Measurements from ENCODE around the gene NFKB1.
A peak's percentile ranks its signal among the peaks of the same experiment; 100 is the strongest.

The NFKB1 gene

DNA sequence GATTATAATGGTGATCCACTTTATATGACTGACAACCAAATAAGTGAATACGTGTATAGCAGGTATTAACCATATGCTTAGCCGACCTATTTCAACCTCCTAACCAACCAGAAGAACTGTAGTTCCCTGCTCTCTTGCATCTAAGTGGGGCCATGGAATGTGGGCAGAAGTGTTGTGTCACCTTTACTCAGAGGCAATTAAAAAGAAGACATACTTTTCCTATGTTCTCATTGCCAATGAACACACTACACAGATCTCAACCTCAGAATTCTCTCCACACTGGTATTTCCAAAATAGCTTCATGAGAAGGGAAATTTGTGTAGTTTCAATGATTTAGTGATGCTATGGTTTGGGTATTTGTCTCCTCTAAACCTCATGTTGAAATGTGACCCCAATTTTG is 3.2 kb upstream of the NFKB1 start:
- no peak for DNase-seq

GRCh38 chr4:102500352-102500695 is 835 bp upstream of the NFKB1 start:
- DNase-seq: peak in 1 of 2 experiments; percentile 16

DNA sequence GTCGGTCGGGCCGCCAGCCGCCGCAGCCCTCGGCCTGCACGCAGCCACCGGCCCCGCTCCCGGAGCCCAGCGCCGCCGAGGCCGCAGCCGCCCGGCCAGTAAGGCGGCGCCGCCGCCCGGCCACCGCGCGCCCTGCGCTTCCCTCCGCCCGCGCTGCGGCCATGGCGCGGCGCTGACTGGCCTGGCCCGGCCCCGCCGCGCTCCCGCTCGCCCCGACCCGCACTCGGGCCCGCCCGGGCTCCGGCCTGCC is 213 bp downstream of the NFKB1 start:
- DNase-seq: no peak

GRCh38 chr4:102502543-102502818 is 1.3 kb downstream of the NFKB1 start:
- no peak for DNase-seq

GRCh38 chr4:102503301-102503746 is 2.2 kb downstream of the NFKB1 start:
- DNase-seq: no peak

- no peak for DNase-seq
These were observed 3.0 kb downstream of the NFKB1 start for GRCh38 chr4:102503831-102504786.

- no peak for DNase-seq
These were observed 3.8 kb downstream of the NFKB1 start for GRCh38 chr4:102504941-102505340.

GRCh38 chr4:102505708-102506107 is 4.5 kb downstream of the NFKB1 start:
- no peak for DNase-seq

DNA sequence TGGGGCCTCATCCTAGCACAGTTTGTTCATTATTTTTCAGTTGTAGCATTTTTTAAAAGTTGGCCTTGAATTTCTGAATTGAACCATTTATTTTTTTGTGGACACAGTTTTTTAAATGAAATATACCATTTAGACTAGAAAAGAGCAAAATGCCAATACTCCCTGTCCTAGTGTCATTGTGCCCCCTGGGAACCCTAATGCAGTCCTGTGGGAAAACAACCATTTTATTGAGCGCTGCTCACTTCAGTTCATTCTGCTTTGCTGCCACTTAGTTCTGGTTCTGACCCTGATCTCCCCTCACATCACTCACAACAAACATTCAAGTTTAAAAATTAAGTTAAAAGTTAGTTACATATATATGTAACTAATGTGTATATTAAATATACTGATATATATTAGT is 5.4 kb downstream of the NFKB1 start:
- DNase-seq: no peak

DNA sequence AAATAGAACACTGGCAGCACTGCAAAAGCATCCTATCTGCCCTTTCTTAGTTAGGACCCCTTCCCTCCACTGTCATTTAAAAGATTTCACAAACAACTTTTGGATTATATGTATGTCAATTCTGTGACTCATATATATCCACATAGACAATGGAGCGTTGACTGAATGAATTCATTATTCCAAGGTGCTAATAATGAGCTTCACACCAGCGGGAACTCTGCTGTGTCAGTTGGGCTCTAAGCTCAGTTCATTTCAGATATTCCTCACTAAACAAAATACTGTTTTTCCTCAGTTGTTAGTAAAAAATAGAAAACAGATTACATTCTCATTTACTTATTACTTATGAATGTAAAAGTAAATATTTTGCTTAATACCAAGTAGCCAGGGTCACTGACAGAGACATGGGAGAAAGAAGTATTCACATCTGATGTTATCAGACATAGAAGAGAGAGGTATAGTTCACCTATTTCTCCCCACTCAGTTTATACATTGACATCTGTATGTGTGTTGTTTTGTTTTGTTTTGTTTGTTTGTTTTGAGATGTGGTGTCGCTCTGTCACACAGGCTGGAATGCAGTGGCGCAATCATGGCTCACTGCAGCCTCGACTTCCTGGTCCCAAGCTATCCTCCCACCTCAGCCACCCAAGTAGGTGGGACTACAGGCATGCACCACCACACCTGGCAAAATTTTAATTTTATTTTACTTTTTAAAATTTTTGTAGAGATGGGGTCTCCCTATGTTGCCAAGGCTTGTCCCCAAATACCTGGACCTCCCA is 10.9 kb downstream of the NFKB1 start:
- DNase-seq: no peak

- DNase-seq: no peak
These were observed 13.3 kb downstream of the NFKB1 start for GRCh38 chr4:102514298-102514964.

DNA sequence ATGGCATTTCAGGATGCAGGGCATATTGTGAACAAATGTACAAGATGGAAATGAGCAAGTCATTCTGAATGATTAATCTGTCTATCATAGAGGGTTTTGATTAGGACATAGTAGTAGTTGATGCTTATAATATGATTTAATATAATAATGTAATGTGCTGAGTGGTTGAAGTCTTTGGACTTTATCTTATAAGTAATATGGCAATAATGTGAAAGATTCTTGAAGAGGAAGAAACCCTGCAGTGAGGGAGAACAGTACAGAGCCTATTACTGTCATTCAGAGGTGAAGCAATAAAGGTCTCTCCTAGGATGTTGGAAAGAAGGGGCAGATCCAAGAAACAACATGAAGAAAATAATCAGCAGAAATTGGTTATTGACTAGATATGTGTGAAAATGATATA is 16.6 kb downstream of the NFKB1 start:
- no peak for DNase-seq

- no peak for DNase-seq
These were observed 17.6 kb downstream of the NFKB1 start for GRCh38 chr4:102518703-102519131.

DNA sequence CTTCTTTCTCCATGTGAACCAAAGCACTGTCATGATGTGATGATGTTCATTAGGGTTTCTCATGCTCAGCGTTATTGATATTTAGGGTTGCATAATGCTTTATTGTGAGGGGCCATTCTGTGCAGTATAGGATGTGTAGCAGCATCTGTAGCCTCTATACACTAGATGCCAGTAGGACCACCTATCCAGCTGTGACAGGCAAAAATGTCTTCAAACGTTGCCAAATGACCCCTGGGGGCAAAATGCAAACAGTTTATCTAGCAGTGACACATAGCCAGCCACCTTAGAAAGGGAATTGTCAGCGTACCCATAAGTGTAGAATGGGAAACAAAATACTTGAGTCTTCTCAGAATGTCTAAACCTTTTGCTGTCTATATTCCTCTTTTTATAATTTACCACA is 18.8 kb downstream of the NFKB1 start:
- no peak for DNase-seq

DNA sequence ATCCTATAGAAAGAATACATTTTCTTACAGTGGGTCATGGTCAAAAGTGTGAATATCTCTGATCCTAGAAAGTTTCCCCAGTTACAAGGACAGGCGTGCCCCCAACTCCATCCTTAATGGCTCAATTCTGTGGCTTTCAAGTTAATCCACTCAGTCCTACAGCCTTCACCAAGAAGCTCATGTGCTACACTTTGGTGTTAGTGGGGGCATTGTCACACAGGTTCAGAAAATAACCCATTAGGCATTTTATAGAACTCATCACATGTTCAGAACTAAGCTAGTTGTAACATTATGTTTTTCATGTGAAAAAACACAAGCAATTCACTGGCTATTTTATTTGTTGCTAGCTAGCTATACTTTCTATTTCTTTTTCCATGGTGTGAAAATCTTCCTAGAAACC is 20.4 kb downstream of the NFKB1 start:
- DNase-seq: no peak

- no peak for DNase-seq
These were observed 20.9 kb downstream of the NFKB1 start for GRCh38 chr4:102522031-102522440.

DNA sequence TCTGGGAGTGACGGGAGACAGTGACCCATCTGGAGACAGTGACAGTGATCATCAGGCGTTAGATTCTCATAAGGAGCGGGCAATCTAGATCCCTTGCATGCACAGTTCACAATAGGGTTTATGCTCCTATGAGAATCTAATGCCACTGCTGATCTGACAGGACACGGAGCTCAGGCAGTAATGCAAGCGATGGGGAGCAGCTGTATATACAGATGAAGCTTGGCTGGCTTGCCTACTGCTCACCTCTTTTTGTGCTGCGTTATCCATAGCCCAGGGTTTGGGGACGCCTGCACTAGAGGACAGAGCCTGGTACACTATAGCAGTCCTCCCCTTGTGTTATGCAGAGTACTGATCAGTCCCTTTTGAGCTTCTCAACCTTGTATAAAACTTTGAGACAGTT is 23.5 kb downstream of the NFKB1 start:
- DNase-seq: no peak

- DNase-seq: no peak
These were observed 23.9 kb downstream of the NFKB1 start for GRCh38 chr4:102525097-102525496.

DNA sequence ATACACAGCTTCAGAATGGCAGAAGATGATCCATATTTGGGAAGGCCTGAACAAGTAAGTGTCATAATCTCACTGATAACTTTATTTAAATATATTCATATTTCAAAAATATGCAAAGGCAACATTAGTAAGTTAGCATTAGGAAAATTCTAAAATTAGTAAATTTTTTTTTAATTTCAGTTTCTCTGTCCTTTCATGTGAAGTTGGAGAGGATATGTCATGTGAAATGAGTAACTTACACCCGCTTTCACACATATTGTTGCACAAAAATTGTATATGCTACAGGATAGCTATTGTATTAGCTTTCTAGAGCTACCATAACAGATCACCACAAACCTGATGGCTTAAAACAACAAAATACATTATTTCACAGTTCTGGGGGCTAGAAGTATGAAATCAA is 24.3 kb downstream of the NFKB1 start:
- no peak for DNase-seq

DNA sequence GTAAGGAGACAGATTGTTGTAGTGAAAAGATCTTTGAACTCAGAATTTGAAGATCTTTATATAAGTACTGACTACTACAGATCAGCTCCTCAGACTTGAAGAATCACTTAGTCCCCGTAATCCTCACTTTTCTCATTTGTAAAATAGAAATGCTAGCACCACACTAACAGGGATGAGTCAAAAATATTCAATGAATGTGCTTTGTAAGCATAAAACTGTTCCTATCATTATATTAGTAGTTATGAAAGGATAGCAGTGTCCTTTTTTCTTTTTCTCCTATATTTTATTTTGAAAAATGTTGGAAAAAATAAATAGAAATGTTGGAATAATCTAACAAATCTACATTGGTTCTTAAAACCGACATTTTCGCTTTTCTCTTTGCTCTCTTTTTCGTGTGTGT is 25.4 kb downstream of the NFKB1 start:
- no peak for DNase-seq

GRCh38 chr4:102527695-102528283 is 26.6 kb downstream of the NFKB1 start:
- DNase-seq: no peak

- DNase-seq: no peak
These were observed 28.8 kb downstream of the NFKB1 start for GRCh38 chr4:102529977-102530376.

GRCh38 chr4:102530986-102531385 is 29.8 kb downstream of the NFKB1 start:
- no peak for DNase-seq

DNA sequence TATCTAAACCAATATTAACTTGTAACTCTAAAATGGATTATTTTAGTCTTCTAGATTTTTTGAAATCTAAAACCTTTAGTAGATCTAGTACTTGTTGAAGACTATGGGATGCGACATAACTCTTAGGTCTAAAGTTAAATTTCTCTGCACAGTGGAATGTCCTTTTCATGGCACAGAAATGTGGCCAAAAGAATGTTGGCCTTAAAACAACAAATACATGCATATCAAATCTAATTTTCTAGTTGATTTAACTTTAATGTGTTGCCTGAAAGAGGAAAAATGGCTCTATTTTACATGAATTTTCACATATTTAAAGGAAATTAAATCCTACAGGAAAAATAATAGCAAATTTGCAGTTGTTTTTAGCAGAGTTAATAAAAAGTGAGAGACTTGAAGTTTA is 30.3 kb downstream of the NFKB1 start:
- DNase-seq: no peak

Measured in cerebellar nuclear complex (tissue), 1 donor.